WERI-Rb-1 (cell line): ENCODE data around the gene FXYD2.
A peak's percentile ranks its signal among the peaks of the same experiment; 100 is the strongest.

ENCODE experiments used
- DNase-seq: peaks from one replicate; pipeline ENCODE4 v3.0.0-alpha.2; 2020
- H3K27ac ChIP-seq: fragments of 250-450 bp; sonication (Bioruptor Pico); 2 replicates; pipeline ENCODE4 v1.5.1; 2020; ENCODE audit warnings: mild to moderate bottlenecking, moderate library complexity
- H3K27me3 ChIP-seq: fragments of 250-450 bp; sonication (Bioruptor Pico); 2 replicates; pipeline ENCODE4 v1.5.1; 2021; ENCODE audit warnings: mild to moderate bottlenecking, low read depth, moderate library complexity; ENCODE audit not compliant: insufficient read depth, severe bottlenecking
- H3K36me3 ChIP-seq: fragments of 250-450 bp; sonication (Bioruptor Pico); 2 replicates; pipeline ENCODE4 v1.5.1; 2020; ENCODE audit warnings: mild to moderate bottlenecking, moderate library complexity
- H3K4me3 ChIP-seq: 2 replicates; pipeline ENCODE4 v1.5.1; 2011; ENCODE audit warnings: low read depth, mild to moderate bottlenecking, control low read depth, low read length
- H3K9me3 ChIP-seq: fragments of 250-450 bp; sonication (Bioruptor Pico); 2 replicates; pipeline ENCODE4 v1.5.1; 2021; ENCODE audit warnings: mild to moderate bottlenecking, moderate library complexity; ENCODE audit not compliant: severe bottlenecking
- TF ChIP-seq, protein P1 (sequence below): IDR thresholded peaks from 2 replicates; pipeline ENCODE4 v1.5.1; 2011; ENCODE audit warnings: low read depth, mild to moderate bottlenecking, control low read depth, inconsistent platforms, low read length

FXYD2 gene

DNA sequence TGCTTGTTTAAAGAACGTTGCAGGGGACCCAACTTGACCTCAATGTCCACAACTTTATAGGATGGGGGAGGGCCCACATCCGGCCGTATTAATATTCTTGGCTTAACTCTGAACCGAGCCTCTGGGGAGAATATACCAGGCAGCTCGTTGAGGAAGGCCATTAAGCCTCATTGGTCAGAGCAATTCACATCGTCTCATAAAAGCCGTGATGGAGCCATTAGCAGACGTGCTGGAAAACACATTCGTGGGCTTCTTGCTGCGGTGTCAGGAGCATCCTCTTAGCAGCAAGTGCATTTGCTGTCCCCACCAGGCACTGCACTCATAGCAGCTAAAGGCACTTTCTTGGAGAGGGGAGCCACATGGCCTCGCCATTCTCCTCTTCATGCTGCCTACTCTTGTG, 42.4 kb downstream of the FXYD2 start:
- TF ChIP-seq, protein P1, sequence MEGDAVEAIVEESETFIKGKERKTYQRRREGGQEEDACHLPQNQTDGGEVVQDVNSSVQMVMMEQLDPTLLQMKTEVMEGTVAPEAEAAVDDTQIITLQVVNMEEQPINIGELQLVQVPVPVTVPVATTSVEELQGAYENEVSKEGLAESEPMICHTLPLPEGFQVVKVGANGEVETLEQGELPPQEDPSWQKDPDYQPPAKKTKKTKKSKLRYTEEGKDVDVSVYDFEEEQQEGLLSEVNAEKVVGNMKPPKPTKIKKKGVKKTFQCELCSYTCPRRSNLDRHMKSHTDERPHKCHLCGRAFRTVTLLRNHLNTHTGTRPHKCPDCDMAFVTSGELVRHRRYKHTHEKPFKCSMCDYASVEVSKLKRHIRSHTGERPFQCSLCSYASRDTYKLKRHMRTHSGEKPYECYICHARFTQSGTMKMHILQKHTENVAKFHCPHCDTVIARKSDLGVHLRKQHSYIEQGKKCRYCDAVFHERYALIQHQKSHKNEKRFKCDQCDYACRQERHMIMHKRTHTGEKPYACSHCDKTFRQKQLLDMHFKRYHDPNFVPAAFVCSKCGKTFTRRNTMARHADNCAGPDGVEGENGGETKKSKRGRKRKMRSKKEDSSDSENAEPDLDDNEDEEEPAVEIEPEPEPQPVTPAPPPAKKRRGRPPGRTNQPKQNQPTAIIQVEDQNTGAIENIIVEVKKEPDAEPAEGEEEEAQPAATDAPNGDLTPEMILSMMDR: no peak
- Histone ChIP-seq H3K4me3 (no peak overlapping the region), H3K9me3 (no peaks in the 10 kb centered on the region), H3K27ac (peak overlapping the region; percentile 19; the same call in 1 of the 2 replicates), H3K36me3 (no peaks in the 10 kb centered on the region), H3K27me3 (no peaks in the 10 kb centered on the region)
- DNase-seq: no peak

- peak overlapping the region; percentile 19; the same call in 1 of the 2 replicates for H3K27ac ChIP-seq
- TF ChIP-seq, protein P1: no peak
- no peak overlapping the region for H3K4me3 ChIP-seq
- H3K27me3 ChIP-seq: no peaks in the 10 kb centered on the region
- H3K9me3 ChIP-seq: no peaks in the 10 kb centered on the region
- peak; percentile 53 for DNase-seq
- no peaks in the 10 kb centered on the region for H3K36me3 ChIP-seq
Observed at GRCh38 chr11:117781627-117782026, 42.9 kb downstream of the FXYD2 start.

DNA sequence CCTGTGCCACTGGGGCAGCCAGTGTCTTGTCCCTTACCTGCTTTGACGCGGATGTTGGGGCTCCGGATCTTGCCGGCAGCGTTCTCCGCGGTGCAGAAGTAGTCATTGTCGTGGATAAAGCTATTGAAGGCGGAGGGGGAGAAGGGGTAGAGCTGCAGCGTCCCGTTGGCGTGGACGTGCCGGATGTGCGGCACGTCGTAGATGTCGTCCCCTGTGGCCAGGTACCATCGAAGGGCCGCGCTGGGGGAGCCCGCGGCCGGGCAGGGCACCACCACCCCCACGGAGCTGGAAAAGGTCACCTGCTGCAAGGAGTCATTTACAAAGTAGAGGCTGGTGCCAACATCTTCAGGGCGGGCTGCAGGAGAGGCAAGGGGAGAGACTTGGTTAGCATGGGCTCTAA, 44.1 kb downstream of the FXYD2 start:
- H3K27me3 ChIP-seq: no peaks in the 10 kb centered on the region
- no peak overlapping the region for H3K4me3 ChIP-seq
- no peak overlapping the region for H3K27ac ChIP-seq
- TF ChIP-seq, protein P1: no peak
- H3K9me3 ChIP-seq: no peaks in the 10 kb centered on the region
- no peak for DNase-seq
- no peaks in the 10 kb centered on the region for H3K36me3 ChIP-seq

DNA sequence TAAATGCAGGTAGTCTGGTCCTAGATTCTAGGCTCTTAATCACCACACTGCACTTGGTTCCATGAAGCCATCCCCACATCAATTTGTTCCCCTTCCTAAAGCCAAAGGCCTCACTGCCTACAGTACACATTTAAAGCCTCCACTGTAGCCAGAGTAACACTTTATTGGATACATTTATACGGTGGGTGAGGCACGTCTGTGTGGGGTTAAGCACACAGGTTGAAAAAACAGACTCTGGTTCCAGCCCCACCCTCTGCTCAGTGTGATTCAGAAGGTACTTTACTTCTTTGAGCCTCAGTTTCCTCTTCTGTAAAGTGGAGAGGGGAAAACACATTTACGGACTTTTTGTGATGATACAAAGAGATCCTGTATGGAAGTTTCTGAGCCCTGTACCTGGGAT, 50.0 kb downstream of the FXYD2 start:
- Histone ChIP-seq H3K36me3 (no peaks in the 10 kb centered on the region), H3K27ac (no peak overlapping the region), H3K4me3 (no peak overlapping the region), H3K9me3 (no peaks in the 10 kb centered on the region), H3K27me3 (no peaks in the 10 kb centered on the region)
- TF ChIP-seq, protein P1: no peak
- DNase-seq: no peak

DNA sequence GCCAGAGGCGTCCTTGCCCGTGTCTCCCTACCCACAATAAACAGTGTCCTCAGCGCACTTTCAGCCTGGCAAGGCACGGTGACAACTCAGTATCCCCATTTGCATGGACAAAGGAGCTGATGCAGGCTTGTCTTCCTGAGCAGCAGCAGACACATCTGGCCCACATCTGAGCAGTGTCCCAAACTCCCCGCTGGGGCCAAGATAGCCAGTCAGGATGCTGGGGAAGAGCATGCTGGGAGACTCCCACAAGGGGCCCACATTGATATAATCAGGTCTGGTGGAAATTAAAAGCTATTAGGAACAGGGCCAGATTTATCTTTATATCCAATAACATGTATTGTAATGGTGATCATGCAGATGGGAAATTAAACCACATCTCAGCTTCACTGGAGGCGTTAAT, 52.2 kb downstream of the FXYD2 start:
- no peaks in the 10 kb centered on the region for H3K27me3 ChIP-seq
- TF ChIP-seq, protein P1: no peak
- no peak overlapping the region for H3K4me3 ChIP-seq
- DNase-seq: no peak
- no peaks in the 10 kb centered on the region for H3K9me3 ChIP-seq
- no peak overlapping the region for H3K27ac ChIP-seq
- no peaks in the 10 kb centered on the region for H3K36me3 ChIP-seq

DNA sequence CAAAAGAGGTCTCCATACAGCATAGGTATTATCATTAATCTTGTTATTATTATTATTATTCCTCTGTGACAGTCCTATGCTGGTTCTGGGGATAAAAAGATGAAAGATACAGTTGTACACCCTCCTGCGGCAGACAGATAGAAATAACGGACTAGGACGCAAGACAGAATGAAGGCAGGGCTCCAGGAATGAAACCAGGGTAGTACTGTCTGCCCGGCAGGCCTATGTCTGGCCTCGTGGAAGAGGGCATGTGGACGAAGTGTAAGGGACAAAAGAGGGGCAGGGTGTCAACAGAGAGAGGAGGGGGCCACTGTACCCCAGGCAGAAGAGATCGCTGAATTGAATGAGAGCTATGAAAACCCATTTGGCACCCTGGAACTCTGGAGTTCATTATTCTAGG, 52.7 kb downstream of the FXYD2 start:
- Histone ChIP-seq H3K36me3 (no peaks in the 10 kb centered on the region), H3K9me3 (no peaks in the 10 kb centered on the region), H3K4me3 (no peak overlapping the region), H3K27me3 (no peaks in the 10 kb centered on the region), H3K27ac (no peak overlapping the region)
- TF ChIP-seq, protein P1: no peak
- no peak for DNase-seq
